Measurements from ENCODE around the gene KCTD16.

The KCTD16 gene

GRCh38 chr5:144393641-144394435 lies 223.2 kb downstream of the KCTD16 start:
- no peak for TF ChIP-seq CTCF (IDR thresholded peaks at IDR 0.05; ENCODE audit: extremely low read depth, insufficient read depth, missing control alignments)
- in situ Hi-C loops (cut with MboI; ENCODE audit: low pct_unique_long_range_greater_than_20kb, low sequenced_read_pairs, unreplicated experiment) = no loop called here
- no peak for DNase-seq (ENCODE audit: low spot score)

GRCh38 chr5:144395704-144396103 lies 225.0 kb downstream of the KCTD16 start:
- in situ Hi-C loops (cut with MboI; ENCODE audit: low pct_unique_long_range_greater_than_20kb, low sequenced_read_pairs, unreplicated experiment) = no loop called here
- DNase-seq (ENCODE audit: low spot score) = no peak
- no peak for TF ChIP-seq CTCF (IDR thresholded peaks at IDR 0.05; ENCODE audit: extremely low read depth, insufficient read depth, missing control alignments)

- DNase-seq (ENCODE audit: low spot score) = no peak
- in situ Hi-C loops (cut with MboI; ENCODE audit: low pct_unique_long_range_greater_than_20kb, low sequenced_read_pairs, unreplicated experiment) = no loop called here
- TF ChIP-seq CTCF (IDR thresholded peaks at IDR 0.05; ENCODE audit: extremely low read depth, insufficient read depth, missing control alignments) = no peak
Measured at GRCh38 chr5:144403058-144403457, 232.4 kb downstream of the KCTD16 start.

GRCh38 chr5:144403817-144404420 lies 233.2 kb downstream of the KCTD16 start:
- no peak for TF ChIP-seq CTCF (IDR thresholded peaks at IDR 0.05; ENCODE audit: extremely low read depth, insufficient read depth, missing control alignments)
- no peak for DNase-seq (ENCODE audit: low spot score)
- in situ Hi-C loops (cut with MboI; ENCODE audit: low pct_unique_long_range_greater_than_20kb, low sequenced_read_pairs, unreplicated experiment) = no loop called here

- no peak for DNase-seq (ENCODE audit: low spot score)
- no peak for TF ChIP-seq CTCF (IDR thresholded peaks at IDR 0.05; ENCODE audit: extremely low read depth, insufficient read depth, missing control alignments)
- in situ Hi-C loops (cut with MboI; ENCODE audit: low pct_unique_long_range_greater_than_20kb, low sequenced_read_pairs, unreplicated experiment) = no loop called here
Measured at GRCh38 chr5:144404672-144405071, 234.0 kb downstream of the KCTD16 start.

- TF ChIP-seq CTCF (IDR thresholded peaks at IDR 0.05; ENCODE audit: extremely low read depth, insufficient read depth, missing control alignments) = no peak
- no peak for DNase-seq (ENCODE audit: low spot score)
- in situ Hi-C loops (cut with MboI; ENCODE audit: low pct_unique_long_range_greater_than_20kb, low sequenced_read_pairs, unreplicated experiment) = no loop called here
Measured at GRCh38 chr5:144405991-144406390, 235.3 kb downstream of the KCTD16 start.
